Tibial nerve (tissue), 4 donors: Measurements from ENCODE around the gene HMG20B.
"Not testable (repeated sequence)": the region's sequence is repeated elsewhere in the genome, so short reads cannot be mapped to it uniquely, and the experiment has no call there.

ENCODE experiments used
- EP300 ChIP-seq, 2 donors: sonication (generic); formaldehyde crosslinking; IDR thresholded peaks; one replicate each; pipeline ENCODE4 v1.6.1; 2017; ENCODE audit warnings: antibody characterized with exemption in 2 of 2, mild to moderate bottlenecking in 1 of 2
- POLR2A ChIP-seq, 2 donors: fragments of 450-650 bp; IDR thresholded peaks; one replicate each; pipeline ENCODE4 v1.6.1; 2017; ENCODE audit warnings: antibody characterized with exemption in 2 of 2, mild to moderate bottlenecking in 2 of 2, moderate library complexity in 2 of 2
- TF ChIP-seq, protein P1 (sequence below), 5 experiments: fragments of 200-600 bp in 3 of 5; fragments of 450-650 bp in 2 of 5; sonication (generic) in 3 of 5; IDR thresholded peaks; one replicate each; pipeline ENCODE4 v1.5.1; 2016 to 2019; ENCODE audit warnings: antibody characterized with exemption in 5 of 5, mild to moderate bottlenecking in 3 of 5, moderate library complexity in 2 of 5

DNA sequence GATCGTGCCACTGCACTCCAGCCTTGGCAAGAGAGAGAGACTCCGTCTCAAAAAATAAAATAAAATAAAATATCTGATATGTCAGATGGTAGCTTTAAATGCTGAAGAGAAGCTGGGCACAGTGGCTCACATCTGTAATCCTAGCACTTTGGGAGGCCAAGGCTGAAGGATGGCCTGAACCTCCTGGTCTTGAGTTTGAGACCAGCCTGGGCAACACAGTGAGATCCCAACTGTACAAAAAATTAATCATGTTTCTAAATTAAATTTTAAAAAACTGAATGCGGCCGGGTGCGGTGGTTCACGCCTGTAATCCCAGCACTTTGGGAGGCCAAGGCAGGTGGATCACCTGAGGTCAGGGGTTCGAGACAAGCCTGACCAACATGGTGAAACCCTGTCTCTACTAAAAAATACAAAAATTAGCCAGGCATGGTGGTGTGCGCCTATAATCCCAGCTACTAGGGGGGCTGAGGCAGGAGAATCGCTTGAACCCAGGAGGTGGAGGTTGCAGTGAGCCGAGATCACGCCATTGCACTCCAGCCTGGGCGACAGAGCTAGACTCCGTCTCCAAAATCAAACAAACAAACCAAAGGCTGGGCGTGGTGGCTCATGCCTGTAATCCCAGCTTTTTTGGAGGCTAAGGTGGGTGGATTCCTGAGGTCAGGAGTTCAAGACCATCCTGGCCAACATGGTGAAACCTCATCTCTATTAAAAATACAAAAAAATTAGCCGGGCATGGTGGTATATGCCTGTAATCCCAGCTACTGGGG, 11.5 kb downstream of the HMG20B start:
- TF ChIP-seq, protein P1, sequence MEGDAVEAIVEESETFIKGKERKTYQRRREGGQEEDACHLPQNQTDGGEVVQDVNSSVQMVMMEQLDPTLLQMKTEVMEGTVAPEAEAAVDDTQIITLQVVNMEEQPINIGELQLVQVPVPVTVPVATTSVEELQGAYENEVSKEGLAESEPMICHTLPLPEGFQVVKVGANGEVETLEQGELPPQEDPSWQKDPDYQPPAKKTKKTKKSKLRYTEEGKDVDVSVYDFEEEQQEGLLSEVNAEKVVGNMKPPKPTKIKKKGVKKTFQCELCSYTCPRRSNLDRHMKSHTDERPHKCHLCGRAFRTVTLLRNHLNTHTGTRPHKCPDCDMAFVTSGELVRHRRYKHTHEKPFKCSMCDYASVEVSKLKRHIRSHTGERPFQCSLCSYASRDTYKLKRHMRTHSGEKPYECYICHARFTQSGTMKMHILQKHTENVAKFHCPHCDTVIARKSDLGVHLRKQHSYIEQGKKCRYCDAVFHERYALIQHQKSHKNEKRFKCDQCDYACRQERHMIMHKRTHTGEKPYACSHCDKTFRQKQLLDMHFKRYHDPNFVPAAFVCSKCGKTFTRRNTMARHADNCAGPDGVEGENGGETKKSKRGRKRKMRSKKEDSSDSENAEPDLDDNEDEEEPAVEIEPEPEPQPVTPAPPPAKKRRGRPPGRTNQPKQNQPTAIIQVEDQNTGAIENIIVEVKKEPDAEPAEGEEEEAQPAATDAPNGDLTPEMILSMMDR (IDR thresholded peaks at IDR 0.05) = not testable (repeated sequence)
- not testable (repeated sequence) for TF ChIP-seq POLR2A, EP300 (IDR thresholded peaks at IDR 0.05)
